NCI-H2107 (cell line): Measurements from ENCODE around the gene CPM.
"Not testable (repeated sequence)": the region's sequence is repeated elsewhere in the genome, so short reads cannot be mapped to it uniquely, and the experiment has no call there.

ENCODE experiments used
- DNase-seq: peaks from one replicate; lab custom pipeline; 2025; lab: John Stamatoyannopoulos, UW

The CPM gene

DNA sequence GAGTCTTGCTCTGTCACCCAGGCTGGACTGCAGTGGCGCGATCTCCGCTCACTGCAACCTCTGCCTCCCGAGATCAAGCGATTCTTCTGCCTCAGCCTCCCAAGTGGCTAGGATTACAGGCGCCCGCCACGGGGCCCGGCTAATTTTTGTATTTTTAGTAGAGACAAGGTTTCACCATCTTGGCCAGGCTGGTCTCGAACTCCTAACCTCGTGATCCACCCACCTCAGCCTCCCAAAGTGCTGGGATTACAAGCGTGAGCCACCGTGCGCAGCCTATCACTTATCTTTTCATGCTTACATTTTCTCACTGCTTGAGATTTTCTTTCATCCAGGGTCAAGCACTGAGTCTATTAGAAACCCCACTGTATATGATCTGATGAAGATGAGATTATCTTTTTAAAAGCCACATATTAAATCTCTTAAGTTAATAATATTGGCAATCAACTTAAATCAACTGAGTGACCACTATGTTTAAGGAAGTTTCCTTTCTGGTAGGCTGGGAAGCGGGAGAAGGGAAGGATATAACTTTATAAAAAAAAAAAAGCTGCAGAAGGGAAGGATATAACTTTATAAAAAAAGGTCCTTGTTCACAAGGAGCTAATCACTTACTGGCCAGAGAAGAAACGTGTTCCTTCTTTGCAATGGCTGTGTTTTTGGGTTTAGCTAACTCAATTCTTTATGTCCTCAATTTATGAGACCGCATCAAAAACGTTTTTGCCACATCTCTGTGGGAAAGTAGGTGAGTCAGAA, 126.3 kb downstream of the CPM start:
- DNase-seq, result no peak

DNA sequence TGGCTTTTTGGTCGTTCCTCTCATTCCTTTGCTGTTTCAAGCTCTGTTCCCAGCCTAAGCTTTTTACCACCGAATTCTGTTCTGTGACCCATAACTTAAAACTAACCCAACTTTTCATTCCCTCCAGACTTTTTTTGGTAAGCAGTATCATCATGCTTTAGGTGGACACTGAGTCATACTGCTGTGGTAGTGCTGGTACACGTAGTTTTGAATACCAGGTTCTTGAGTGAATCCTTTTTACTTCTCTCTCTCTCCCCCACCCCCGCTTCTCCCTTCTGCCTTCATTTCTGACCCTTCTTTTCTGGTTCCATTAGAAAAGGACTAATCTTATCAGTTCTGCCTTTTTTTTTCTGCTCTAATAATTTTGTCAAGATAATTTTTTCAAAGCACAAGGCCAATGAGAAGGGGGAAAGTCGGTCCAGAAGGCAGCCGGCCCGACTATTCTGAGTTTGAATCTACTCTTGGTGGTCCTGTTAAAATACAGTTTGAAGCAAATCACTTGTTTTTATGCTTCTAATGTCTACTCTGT, 127.3 kb downstream of the CPM start:
- DNase-seq, result no peak

DNA sequence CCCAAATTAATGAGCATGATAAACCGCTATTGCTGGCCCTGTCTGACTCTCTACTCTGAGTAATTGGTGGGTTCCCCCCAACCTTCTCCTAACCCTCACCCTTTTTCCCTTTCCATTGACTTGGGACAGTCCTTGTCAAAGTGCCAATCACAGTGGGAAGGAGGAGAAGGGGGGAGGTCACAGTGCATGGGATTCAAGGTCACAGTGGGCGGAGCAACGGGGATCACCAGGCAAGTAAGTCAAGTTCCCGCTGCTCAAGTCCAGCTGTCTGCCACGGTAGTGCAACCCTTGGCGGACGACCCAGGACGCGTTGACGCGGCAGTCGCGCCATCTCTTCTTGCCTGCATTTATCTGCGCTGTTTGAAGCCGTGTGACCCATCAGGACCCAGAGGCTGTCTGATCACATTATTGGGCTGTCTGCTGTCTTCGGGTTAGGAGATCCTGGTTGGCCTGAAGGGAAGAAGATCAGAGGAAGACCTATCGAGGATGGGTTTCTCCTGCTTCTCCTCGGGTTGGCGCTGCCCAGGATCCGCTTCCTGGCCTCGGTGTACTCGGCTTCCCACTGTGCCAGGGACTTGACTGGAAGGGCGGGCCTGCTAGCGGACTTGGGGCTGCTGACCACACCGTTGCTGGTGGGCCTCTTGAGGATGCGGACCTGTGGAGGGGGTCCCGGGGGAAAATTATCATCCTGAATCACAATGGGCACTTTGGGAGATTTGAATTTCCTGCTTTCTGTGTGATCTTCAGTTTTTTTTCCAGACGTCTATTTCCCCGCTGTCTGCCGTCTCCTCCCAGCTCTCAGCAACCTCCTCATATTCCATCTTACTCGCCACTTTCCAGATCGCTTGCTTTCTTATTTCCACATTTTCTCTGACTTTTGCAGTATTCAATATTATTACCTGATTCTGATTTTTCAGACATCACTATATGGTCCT, 128.0 kb downstream of the CPM start:
- DNase-seq, result no peak

DNA sequence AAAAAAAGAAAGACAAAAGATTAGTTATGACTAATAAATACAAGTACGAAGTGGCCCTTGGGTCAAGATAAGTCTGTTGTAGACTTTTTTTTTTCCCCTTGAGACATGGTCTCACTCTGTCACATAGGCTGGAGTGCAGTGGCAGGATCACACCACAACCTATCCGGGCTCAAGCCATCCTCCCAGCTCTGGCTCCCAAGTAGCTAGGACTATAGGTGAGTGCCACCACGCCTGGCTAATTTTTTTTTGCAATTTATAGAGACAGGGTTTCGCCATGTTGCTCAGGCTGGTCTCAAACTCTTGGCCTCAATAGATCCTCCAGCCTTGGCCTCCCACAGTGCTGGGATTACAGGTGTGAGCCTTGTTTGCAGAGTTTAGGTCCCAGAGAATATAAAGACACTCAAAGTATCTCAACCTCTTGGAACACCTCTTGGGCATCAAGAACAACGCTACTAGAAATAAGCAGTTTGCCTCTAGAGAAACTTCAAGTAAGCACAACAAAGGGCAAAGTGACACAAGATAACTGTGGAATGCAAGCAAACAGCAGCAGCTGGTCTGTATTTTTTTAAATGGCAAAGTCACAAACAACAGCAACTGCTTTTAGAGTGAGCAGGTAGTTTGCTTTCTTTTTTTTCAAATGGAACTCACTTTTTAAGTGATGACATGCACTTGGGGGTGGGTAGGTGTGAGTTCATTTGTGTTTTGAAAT, 128.9 kb downstream of the CPM start:
- no peak for DNase-seq

DNA sequence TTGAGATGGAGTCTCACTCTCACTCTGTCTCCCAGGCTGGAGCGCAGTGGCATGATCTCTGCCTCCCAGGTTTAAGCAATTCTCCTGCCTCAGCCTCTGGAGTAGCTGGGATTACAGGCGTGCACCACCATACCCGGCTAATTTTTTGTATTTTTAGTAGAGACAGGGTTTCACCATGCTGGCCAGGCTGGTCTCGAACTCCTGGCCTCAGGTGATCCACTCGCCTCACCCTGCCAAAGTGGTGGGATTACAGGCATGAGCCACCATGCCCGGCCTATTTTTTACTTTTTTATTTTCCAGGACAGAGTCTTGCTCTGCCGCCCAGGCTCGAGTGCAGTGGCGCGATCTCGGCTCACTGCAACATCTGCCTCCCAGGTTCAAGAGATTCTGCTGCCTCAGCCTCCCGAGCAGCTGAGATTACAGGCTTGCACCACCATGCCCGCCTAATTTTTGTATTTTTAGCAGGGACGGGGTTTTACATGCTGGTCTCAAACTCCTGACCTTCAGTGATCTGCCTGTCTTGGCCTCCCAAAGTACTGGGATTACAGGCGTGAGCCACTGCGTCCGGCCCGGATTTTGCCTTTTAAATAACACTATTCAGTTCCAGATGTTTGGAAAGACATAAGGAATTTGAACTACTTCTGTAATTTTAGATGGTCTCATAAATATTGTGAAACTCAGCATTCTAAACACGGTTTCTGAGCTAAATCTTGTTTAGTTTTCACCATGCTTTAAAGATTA, 129.9 kb downstream of the CPM start:
- not testable (repeated sequence) for DNase-seq

DNA sequence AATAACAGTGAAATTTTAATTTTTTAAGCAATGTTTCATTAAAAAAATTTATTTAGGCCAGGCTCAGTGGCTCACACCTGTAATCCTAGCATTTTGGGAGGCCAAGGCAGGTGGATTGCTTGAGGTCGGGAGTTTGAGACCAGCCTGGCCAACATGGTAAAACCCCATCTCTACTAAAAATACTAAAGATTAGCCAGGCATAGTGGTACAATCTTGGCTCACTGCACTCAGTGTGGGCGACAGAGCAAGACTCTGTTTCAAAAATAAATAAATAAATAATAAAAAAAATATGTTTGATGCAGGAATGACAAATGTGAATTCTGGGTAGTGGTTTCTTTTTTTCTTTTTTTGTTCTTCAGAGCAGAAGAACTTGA, 130.6 kb downstream of the CPM start:
- not testable (repeated sequence) for DNase-seq
